SIG-M5 treated with dmso at 0.1 percent for 504 hours (cell line): ENCODE data around the gene AP4E1.
A peak's percentile ranks its signal among the peaks of the same experiment; 100 is the strongest.
"Not testable (repeated sequence)": the region's sequence is repeated elsewhere in the genome, so short reads cannot be mapped to it uniquely, and the experiment has no call there.

Source experiments
- DNase-seq: peaks from one replicate; lab custom pipeline; 2025; ENCODE audit not compliant: unreplicated experiment; lab: John Stamatoyannopoulos, UW

Gene AP4E1

DNA sequence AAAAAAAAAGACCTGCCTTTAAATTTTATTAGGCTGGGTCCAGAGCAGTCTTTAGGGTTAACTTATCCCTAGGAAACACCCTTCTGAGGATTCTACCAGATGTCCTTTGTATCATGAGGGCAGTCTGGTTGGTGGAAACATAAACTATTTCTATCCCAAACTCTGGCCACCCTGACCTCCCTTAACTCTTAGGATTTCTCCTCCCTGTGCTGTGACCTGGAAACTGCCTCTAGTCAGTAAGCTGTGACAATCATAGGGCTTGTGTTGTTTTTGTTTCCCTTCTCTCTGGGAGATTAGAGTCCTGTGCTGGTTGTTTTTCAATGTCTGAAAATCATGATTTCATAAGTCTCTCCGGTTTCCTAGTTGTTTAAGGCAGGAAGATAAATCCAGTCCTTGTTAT, 108.1 kb downstream of the AP4E1 start:
- DNase-seq = no peak

DNA sequence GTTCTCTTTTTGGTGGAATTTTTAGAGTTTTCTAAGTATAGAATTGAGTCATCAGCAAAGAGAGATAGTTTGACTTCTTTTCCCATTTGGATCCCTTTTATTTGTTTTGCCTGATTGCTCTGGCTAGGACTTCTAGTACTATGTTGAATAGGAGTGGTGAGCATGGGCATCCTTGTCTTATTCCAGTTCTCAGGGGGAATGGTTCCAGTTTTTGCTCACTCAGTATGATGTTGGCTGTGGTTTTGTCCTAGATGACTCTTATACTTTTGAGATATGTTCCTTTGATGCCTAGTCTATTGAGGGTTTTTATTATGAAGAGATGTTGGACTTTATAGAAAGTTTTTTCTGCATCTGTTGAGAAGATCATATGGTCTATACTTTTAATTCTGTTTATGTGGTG, 113.7 kb downstream of the AP4E1 start:
- DNase-seq = no peak

DNA sequence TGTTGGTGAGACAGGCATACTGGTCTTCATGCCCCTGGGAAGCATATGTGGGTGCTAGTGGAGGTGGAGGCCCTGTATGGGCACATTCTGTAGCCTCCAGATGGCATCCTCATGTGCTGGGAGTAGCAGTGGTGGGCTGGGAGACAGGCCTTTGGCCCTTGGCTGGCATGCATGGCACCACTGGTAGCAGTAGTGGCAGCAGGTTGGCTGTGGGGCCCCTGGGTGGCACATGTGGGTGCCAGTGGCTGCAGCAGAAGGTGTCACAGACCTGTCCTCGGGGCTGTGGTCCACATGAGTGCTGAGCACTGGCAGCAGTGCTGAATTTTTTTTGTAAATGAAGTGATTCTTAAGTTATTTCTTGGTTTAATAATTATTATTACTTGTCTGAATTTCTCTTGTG, 115.0 kb downstream of the AP4E1 start:
- no peak for DNase-seq

DNA sequence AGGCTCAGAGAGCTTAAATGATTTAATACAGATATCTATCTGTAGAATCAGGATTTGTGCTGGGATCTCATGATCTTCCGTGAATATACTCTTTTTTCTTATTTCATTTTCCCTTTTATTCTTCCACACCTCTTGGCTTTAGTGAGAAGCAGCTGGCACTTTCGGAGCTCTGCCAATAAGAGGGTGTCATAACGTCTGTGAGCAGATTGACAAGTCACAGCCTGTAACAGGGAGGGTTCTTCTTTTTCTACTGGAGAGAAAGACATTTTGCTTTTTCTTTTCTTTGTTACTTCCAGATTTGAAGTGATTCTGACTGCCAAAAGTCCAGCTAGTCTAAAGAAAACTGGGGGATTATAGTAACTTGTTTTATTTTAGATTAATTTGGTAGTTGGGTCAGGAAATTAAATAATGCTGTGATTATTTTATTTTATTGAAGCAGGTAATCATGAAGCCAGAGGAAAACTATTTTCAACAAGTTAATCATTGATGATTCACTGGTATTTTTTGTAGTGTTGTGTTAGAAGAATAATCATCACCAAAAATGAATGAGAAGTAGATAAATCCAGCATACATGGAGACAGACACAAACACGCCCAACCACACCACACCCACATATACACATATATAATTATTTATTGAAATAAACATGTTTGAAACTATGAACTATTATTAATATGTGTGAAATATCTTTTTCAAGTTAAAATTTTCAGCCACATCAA, 116.4 kb downstream of the AP4E1 start:
- DNase-seq = no peak

DNA sequence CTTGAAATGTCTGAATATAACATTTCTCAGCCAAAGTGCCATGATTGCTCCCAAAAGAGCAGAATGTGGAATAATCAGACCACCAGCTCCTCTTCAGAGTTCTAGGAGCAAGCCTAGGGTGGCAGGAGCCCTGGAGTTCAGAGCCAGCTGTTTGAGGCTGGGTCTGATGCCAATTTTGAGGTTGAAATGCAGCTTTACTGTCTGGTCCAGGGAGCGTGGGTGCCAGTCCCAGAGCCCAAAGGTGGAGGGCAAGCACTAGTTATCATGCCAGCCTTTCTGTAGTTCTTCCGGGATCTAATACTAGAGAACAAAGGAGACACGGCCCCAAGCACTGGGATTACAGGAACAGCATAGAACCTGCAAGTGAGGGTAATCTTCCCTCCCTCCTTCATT, 117.0 kb downstream of the AP4E1 start:
- DNase-seq = no peak

DNA sequence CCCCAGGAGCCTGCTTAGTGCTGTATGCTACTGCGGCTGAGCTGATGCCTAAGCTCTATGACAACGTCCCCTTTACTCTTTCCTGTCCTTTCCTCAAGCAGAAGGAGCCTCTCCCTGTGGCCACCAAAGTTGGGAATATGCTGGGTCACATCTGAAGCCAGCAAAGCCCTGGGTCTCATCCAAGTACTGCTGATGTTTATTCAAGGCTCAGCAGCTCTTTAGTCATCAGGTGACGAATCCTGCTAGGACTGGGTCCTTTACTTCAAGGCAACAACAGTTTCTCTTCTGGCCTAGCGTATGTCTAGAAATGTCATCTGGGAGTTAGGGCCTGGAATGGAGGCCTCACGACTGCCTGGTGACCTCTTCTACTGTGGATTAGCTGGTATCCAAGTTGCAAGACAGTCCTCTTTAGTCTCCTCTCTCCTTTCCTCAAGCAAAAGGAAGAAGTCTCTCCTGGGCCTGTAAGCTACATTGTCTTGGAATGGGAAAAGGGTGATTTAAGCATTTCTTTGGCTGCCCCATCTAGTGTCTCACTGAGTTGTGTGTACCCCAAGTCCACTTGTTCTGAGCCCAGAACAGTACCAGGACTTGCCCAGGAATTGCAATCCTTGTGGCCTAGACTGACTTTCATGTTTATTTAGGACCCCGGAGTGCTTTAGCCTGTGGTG, 122.3 kb downstream of the AP4E1 start:
- no peak for DNase-seq

DNA sequence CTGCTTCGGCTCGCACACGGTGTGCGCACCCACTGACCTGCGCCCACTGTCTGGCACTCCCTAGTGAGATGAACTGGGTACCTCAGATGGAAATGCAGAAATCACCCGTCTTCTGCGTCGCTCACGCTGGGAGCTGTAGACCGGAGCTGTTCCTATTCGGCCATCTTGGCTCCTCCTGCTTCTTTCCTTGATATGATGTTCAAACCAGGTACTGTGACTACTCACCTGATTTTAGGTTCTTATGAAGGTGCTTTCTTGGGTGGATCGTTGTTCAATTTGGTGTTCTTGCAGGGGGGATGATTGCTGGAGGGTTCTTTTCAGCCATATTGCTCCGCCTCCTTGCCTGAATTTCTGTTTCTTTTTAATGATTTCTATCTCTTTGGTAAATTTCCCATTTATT, 129.0 kb downstream of the AP4E1 start:
- DNase-seq = not testable (repeated sequence)

DNA sequence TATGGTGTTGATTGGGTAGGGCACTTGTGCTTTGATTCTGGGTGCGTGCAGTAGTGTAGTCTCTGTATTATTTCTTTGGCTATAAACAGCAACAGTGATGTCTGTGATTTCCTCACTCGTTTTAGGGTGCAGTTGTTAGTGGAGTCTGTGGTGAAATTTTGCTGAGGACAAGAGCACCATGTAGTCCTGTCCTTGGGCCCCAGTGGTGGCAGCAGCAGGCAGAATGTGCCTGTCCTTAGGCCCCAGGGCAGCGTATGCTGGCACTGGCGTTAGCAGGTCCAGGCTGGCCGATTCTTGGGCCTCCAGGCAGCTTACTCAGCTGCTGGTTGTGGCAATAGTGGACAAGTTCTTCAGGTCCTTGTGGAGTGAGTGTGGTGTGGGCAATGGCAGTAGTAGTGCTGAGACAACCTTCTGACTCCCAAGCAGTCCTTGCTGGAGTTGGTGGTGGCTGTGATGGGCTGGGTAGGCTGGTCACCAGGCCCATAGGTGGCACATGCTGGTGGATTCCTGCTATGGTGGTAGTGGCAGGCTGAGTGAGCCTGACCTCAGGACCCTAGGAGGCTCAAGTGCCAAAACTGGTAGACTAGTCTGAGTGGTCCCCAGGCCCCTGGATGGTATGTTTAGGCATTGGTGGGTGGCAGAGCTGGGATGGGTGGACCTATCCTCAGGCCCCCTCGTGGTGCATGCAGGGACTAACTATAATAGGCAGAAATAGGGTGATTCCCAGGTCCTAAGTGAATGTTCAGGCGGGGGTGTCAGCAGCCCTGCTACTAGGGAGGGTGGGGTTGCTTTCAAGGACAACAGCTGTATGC, 129.9 kb downstream of the AP4E1 start:
- DNase-seq = no peak

DNA sequence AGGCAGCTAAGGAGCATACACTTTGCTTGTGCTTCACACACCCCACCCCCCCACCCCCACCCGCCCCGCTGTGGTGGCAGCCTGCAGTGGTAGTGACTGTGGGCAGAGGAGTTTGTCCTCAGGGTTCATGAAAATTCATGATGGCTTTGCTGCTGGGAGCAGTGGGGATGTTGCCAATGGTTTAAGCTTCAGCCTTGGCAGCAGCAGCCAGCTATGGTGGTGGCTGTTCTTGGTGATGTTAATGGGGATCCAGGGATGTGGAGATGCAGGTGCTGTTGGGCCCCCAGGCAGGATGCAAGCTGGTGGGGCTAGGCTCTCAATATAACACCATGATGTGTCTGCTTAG, 130.5 kb downstream of the AP4E1 start:
- DNase-seq = no peak

DNA sequence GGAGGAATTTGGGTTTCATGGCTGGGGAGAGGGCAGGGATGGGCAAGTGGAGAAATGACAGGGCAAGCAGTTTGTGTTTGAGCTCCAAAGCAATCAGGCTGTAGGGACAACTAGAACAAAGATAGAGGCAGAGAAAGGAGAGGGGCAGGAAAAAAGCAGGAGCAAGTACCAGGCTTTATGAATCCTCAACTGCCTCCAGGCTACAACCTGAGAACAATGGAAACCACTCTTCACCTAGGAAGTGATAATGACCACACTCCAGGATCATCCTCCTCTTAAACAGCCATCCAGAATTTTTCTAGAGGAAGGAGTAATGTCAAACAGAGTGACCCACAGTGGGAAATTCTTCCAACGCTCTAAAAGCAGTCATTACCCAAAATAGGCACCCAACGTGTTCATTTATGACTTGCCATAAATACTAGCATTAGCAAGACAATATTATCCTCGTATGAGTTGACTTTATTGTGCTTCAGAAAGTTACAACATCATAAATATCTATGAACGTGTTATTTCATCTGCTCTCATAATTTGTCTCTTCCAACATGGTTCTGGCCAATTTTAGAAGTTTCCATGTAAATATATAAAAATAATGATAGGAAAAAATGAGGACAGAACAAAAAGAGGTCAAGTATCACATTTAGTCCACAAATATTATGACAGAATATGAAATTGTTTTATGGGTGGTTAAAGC, 135.7 kb downstream of the AP4E1 start:
- no peak for DNase-seq

DNA sequence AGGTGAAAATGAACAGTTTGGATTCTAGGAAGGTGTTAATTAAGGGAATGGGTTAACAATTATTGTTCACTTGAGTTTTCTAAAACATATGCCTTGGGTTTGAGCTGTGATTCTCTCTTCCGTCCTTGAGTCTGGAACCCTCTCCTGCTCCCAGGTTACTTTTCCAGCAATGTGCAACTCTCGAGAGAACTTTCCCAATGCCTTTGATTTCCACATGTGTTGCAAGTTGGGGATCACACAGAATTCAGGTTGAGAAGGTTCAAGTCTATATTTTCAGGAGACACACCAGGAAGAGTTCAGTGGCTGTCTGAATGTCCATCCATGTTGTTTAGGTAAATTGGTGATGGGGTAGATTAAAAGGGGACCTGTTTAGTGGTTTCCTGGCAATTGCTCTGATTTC, 137.5 kb downstream of the AP4E1 start:
- DNase-seq = no peak

DNA sequence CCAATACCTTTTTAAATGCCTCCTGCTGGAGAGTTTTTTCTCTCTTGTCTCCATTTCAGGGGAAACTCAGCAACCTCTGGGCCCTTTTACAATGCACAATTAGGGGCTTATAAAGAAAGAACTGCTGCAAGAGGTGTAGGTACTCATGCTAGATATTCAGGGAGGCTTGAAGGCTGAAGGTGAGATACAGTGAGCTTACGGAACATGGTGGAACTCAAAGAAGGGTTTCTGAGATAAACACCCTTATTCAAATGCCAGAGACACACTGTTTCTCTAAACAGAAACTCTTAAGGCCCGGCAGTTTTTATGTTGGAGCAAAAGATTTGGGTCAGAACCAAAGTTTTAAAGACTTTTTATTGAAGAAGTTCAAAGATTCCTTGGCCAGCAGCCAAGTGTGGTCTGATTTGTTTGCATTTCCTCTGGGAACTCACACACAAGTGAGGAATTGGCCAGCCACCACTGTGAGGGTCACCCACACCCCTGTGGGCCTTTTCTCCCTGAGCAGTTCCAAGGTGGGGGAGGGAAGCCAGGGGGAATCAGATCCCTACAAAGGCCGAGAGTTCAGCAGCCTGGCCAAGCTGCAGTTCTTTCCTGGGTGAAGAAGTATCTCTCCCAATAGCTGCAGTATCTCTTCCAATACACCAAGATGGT, 138.4 kb downstream of the AP4E1 start:
- DNase-seq = no peak

DNA sequence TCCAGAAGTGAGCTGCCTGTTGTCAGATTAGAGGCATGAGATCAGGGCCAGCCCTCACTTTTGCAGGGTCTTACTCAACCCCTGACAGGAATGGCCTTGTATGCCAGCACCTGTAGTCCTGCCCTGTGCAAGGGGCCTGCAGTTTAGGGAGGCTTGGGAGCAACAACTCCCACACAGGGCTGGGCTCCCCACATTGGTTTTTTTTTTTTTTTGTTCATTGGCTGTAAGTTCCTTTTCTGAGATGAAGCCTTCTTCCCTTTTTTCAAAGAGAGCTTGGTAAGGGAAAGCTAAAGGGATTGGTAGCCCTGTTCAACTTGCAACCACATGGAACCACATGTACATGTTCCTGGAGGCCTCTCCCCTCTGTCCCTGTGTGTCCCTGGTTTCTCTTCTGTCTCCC, 139.8 kb downstream of the AP4E1 start:
- DNase-seq = peak; percentile 37

DNA sequence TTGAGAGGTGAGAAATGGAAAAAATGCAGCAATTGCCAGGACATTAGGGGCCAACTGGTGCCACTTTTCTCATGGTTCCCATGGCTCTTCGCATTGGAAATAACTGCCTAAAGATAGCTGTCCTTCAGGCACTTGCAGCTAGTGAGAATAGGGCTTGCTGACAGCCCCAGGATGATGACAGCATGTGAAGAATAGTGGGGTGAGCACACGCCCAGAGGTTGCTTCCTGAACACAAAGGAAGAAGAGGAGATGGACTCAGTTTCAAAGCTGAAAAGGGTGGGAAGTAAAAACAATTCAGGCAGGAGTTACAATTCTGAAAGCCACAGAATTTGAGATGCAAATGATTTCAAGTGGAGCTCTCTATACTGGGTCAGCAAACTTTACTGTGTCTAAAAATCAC, 140.6 kb downstream of the AP4E1 start:
- no peak for DNase-seq

DNA sequence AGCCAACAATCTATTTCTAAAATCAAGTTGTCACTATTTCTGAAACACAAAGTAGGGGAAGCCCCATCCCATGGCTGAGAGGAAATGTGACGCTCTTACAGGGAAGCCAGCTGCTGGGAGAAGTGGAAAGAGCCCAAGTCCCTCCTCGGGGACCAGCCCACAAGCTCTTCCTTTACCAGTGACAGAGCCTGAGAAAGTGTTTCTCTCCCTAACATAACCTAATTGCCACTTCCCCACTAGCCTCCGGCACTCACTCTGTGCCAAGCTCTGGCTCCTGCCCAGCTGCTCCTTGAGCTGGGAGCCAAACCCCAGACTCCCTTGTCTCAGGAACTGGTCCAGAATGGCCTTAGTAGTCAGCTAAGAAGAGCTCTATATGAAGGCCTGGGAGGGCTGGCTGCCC, 143.3 kb downstream of the AP4E1 start:
- no peak for DNase-seq

DNA sequence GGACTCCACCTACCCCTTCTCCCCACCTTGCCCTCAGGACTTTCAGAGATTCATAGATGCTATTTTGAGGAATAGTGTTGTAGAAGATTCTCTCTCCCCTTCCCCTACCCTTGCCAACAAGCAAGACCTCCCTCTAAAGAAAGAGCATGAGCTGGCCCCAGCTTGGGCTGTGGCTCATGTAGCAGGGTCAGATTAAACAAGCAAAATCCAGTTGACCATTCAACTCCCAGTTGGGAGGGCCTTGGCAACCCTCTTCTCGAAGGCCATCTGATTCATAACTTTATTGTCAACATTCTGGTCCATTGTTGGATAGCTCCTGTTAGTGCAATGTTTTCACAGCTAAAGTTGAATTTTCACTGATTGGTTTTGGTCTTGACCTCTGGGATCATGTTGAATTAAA, 145.1 kb downstream of the AP4E1 start:
- no peak for DNase-seq

DNA sequence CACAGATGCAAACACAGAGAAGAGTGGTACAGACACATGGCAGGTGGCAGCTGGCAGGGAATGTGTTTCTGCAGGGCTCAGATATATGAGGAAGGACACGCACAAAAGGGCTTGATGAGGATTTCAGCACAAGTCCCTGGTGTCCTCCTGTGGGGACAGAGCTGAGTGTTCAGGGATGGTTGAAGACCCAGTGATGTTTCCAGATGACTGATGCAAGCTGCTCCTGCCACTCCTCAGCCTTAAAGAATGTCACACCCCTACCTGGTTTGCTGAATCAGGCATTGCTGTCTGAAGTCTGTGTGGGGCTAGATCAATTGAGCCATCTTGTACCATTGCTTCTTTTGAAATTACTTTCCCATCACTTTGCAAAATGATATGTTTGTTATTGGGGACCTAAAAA, 146.1 kb downstream of the AP4E1 start:
- no peak for DNase-seq
